Measurements from ENCODE around the gene SLC8A1.

The SLC8A1 gene

DNA sequence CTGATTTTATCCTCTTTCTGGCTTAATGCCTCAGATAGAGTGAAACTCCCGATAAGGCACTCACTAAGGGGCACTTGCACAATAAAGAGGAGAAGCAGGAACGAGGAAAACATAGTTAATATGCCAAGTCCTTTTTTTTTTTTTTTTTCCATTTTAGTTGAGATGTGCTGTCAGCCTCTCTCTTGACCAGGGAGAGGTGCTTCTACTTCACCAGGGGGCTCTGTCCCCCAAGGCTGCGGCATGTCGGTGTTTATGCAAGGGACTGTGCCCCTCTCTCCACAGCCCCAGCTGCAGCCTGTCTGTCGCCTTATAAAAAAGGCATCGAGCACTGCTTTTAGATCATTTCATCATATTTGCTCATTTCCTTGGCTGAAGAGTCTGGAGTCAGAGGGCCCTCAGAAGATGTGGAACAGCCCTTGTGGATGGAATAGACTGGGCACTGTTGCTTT lies 178.1 kb downstream of the SLC8A1 start:
- no peak for DNase-seq (ENCODE audit: low spot score)

DNA sequence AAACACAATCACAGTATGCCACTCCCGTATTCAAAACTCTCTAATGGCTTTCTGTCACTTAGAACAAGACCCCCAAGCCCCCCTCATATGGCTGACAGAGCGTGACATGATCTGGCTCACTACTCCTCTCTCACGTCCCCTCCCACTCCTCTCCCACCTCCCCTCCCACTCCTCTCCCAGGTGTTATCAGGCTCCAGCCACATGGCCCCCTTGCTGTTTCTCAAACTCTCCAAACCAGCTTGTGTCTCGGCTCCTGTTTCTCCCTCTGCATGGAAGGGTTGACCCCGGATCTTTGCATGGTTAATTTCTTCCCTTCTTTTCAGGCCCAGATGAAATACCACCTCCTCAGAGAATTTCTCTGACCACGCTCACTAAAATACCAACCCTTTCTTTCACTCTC lies 180.8 kb downstream of the SLC8A1 start:
- DNase-seq (ENCODE audit: low spot score) = no peak

DNA sequence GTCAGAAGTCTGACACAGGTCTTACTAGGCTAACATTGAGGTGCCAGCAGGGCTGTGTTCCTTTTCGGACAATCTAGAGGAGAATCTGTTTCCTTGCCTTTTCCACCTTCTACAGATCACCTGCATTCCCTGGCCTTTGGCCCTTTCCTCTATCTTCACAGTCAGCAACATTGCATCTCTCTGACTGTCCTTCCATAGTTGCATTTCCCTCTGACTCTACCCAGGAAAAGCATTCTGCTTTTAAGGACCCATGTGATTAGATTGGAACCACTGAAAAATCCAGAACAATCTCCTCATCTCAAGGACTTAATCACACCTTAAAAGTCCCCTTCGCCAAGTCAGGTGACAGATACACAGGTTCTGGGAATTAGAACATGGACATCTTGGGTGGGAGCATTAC lies 181.5 kb downstream of the SLC8A1 start:
- no peak for DNase-seq (ENCODE audit: low spot score)

DNA sequence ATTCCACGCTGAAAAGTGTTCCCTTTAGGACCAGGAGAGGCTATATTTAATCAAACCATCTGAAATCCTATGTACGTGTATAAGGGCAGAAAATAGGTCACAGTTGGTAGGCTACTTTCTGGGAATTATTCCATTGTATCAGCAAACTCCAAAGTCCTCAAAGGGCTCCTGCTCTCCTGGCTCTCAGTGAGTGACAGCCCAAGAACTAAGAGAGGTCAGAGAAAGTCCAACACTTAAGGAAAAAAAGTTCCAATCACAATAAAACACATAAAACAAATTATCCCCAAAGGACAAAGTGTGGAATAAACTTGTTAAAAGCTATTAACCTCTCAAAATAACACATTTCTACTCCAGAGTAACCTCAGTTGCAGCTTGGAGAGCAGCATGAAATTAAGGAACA lies 183.3 kb downstream of the SLC8A1 start:
- no peak for DNase-seq (ENCODE audit: low spot score)

DNA sequence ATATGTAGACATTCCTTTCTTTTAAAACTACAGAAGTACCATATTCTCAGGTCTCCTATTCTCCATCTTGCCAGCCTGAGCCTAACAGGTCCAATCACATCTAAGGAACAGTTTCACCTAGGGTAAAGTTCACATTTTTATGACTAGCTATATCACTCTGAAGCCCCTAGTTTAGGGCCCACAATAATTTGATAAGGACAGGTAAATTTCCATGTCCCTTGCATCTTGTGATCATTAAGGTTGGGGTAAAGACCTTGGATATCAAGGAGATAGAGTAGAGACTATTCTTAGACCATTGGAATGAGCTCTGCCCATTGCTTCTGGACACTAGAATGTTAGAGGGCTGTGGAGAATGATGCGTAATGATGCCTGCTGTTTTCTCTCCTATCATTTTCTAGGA lies 185.7 kb downstream of the SLC8A1 start:
- no peak for DNase-seq (ENCODE audit: low spot score)

DNA sequence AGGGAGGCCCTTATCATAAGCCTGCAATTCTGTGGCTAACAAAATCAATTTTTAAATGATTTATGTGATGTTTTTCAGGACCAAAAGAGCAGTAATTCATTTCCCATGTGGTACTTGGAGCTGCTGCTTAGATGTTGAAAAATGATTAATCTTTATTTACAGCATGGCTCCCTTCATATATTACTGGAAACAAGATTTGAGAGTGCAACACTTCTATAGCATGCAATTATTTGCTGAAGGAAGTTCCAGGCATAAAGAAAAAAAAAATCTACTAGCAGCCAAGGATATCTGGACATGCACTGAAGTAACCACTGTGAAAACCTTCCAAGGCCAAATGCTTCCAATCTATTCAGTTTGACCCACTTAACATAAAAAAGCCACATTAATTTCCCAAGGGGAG lies 186.3 kb downstream of the SLC8A1 start:
- no peak for DNase-seq (ENCODE audit: low spot score)

DNA sequence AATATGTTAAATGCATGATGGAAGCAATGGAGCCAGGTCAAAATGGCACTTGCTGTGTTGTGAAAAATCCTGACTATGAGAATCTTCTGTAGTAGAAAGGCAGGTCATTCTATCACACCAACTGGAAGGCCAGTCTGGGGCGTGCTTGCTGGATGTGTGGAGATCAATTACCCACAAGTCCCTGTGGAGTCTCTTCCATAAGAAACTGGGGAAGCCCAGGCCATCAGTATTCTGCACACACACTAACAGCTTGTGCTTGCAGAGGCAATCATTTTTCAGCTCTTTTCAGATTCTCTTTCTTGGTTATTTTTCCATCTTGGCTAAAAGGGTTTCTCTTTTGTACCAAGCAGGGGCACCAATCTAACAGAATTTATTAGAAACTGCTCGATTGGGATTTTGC lies 190.8 kb downstream of the SLC8A1 start:
- DNase-seq (ENCODE audit: low spot score) = no peak

DNA sequence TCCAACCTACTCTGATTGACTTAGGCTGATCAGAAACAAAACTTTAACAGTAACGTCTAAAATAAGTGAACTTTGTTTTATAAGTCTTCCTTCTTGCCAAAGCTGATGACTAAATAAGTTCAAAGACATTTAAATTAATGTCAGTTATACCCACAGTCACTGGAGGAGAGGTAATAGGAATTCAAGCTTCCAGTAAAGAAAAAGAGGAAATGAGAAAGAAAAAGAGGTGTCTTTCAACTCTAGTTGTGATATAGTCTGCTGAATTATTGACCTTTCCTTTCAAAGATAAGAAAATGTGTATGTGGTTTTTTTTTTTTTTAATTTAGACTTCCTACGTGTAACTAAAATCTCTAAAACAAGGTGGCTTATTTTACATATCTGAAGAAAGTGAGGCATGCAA lies 191.5 kb downstream of the SLC8A1 start:
- no peak for DNase-seq (ENCODE audit: low spot score)

DNA sequence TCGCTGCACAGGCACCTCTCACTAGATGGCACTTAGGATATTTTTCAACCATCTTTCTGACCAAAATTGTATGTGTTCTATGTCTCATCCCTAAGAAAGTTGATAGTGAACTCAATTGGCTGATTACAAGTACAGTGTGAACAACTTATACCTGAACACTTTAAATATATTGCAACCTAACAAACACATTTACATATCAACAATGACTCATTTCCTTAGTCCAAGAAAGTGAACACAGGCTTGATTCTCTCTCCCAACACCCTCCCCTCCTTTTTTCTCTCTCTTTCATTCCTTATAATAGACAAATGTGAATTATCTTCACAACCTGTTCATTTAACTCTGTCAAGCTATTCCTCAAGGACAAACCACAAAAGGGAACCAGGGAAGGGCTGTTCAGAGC lies 192.0 kb downstream of the SLC8A1 start:
- no peak for DNase-seq (ENCODE audit: low spot score)

DNA sequence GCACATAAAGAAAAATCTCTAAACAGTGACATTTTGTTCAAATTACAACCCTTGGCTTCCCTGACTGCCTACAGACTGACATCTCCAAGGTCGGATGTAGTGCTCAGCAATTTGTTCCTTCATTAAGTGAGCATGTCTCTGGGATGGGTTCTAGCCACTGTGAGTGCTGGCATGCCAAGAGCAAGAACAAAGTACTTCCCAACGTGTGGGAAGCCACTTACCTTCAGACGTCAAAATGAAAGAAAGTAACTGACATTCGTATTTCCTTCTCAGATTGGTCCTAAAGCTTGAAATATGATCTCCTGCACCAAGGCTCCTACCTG lies 193.8 kb downstream of the SLC8A1 start:
- no peak for DNase-seq (ENCODE audit: low spot score)

DNA sequence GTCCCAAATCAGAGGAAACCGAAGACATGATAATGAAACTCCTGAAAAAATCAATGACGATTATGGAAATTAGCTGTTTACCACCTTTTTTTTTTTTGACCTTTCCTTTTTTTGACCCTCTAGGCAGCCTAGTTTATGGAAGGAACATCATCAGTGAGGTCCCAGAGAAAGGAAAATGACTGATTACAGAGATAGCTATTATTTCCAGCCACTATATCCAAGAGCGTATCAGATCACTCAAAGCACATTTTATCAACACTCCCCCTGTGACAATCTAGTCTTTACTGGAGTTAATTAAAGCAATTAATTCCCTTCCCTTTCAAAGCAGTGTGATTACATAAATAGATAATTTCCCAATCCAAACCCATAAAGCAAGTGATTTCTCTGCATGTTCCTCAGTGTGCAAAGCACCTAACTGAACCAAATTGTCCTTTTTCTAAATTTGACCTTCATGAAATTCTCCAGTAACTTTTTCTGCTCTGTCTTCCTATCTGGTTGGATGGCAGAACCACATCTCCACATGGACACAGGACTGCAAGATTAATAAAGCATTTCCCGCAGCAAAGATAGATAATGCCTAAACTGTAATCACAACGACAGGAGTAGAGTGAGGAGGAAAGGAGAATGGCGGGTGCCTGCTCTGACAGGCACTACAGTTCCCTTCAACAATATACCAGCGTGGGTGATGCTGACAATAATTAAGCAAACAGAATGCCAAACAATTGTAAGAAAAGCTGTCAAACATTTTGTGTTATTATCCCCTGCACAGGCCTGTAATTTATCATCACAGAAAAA lies 194.4 kb downstream of the SLC8A1 start:
- peak; percentile 35 for DNase-seq (ENCODE audit: low spot score)

DNA sequence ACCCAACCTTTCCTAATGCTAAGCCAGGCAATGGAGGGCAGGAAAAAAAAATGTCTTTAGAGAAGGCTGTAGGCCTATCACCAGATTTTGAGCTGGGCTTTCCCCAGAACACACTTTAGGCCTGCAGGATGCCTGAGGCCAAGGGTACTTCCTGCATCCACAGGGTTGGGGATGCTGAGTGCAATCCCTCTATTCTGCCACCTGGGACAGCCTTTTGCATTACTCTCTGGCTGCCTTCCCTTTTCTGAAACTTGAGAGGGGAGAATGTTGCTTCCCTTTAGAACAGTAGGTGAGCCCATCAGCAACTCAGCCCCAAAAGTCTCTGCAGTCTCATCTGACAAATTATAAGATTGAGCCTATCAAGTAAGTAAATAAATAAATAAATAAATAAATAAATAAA lies 195.2 kb downstream of the SLC8A1 start:
- DNase-seq (ENCODE audit: low spot score) = no peak

DNA sequence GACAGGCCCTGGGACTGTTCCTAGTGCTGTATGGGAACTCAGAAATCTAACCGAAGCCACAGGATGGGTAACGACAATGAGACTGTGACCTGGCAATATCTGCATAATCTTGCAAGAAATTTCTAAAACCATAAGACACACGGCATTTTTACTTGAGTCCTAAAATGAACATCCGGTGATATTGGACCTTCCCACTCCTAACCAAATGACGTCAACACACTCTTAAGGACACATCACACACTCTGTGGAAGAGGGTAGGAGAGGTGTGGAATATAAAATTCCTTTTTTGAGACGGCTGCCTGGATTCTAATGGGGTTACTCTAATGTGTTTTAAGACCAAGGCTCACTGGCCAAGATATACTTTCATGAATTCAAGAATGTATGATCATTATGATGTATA lies 195.9 kb downstream of the SLC8A1 start:
- DNase-seq (ENCODE audit: low spot score) = no peak

DNA sequence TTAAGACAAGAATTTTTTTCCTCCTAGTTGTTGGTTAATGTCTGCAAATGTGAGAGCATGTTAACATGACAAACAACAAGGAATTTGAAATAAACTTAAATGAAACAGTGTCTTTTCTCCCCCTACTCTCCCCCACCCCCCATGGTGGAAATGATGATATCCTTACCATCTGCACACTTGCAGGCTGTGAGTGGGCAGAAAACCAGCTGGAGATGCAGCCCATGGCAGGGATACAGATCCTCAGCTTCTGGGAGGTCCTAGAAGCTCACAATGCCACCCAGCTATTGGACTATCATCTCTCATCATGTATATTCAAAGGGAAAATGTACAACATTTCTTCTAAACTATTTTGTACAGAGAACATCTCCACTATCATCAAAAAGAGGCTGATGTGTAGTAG lies 196.8 kb downstream of the SLC8A1 start:
- peak; percentile 30 for DNase-seq (ENCODE audit: low spot score)

DNA sequence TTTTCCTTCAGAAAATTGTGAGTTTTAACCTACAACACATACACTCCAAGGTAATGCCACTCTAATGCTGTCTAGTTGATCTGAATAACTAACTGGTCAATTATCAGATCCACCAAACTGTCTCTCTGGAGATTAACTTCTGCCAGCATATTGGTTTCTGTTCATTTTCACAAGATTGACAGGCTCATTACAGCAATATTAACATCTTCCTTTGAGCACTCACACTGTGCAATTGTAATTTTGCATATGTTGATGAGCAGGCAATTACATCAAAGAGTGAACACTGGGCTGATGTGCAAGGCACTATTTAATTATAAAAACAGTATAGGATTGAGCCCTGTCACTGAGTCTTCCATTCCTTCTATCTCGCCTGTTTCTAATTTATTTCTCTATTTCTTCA lies 197.3 kb downstream of the SLC8A1 start:
- DNase-seq (ENCODE audit: low spot score) = no peak

DNA sequence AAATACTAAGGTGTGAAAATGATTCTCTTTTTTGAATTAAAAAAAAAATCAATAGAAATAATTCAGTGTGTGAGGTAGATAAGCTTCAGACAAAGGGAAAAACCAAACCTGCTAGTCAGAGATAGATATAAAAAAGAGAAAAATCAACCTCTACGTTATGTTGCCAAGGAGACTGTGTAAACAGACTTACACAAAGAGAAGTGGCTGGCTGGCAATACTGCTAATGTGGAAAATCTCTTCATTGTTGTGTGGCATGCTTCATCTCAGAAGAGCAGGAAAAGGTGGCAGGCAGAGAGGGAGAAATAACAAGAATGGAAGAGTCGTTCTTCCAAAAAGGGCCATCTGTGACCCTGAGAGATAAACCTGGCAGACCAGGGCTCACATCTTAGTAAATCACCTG lies 200.8 kb downstream of the SLC8A1 start:
- no peak for DNase-seq (ENCODE audit: low spot score)

DNA sequence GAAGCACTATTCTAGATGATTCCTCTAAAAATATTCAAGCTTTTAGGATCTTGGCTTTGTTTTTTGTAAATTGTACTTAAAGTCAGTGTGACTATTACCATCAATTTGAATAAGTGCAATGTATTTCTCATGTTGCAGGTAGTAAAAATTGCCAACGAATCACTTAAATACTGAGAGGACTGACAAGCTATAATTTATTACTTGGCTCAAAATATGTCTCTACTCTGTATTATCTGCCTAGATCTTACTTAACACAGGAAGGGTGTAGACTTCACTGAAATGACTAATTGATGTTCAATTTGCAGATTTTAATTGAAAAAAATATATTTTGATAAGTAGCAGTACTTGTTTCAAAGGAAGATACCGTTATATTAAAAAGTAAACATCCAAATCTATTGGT lies 202.3 kb downstream of the SLC8A1 start:
- DNase-seq (ENCODE audit: low spot score) = no peak

DNA sequence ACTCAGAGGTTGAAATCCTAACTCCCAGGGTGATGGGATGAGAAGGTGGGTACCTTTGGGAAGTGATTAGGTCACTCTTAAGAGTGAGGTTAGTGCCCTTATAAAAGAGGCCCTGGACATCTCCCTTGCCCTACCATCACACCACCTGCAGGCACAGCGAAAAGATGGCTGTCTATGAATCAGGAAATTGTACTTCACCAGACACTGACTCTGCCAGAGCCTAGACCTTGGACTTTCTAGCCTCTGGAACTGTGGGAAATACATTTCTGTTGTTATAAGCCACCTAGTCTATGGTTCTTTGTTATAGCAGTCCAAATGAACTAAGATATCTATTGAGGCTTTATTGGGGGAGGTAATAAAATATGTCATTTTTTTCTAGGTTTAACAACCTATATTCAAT lies 203.6 kb downstream of the SLC8A1 start:
- DNase-seq (ENCODE audit: low spot score) = no peak

DNA sequence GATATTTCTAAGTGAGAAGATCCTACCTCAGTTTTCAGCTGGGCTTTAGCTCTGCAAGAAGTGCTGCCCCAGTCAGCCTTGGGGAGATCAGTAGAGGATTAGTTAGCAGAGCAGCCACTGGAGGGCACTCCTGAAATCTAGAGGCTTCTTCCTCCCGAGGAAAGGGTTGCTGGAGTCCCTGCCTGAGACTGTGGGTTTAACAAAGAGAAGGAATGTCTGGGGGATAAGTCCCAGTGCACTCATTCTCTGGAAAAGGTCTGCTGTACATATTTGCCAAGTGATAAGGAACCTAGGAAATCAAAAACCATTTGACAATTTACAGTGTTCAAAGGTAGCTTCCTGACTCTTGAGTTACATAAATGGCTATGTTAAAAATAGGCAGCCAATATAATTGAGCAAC lies 207.2 kb downstream of the SLC8A1 start:
- DNase-seq (ENCODE audit: low spot score) = peak; percentile 55

DNA sequence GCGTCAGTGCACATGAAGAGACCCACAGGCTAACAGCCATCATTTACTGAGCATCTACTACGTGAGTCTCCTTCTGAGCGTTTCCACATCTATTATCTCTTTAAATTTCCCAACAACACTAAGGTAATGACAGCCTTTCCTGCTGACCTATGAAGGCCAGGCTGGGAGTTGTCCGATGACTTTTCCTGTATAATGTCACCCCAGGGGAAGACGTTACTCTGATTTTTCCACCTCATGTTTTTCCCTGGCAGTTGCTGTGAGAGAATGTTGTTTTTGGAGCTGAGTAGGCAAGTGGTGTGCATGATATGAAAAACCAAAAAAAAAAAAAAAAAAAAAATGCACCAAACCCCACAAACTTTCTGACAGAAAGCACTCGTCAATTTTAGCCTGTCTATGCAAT lies 207.6 kb downstream of the SLC8A1 start:
- no peak for DNase-seq (ENCODE audit: low spot score)

DNA sequence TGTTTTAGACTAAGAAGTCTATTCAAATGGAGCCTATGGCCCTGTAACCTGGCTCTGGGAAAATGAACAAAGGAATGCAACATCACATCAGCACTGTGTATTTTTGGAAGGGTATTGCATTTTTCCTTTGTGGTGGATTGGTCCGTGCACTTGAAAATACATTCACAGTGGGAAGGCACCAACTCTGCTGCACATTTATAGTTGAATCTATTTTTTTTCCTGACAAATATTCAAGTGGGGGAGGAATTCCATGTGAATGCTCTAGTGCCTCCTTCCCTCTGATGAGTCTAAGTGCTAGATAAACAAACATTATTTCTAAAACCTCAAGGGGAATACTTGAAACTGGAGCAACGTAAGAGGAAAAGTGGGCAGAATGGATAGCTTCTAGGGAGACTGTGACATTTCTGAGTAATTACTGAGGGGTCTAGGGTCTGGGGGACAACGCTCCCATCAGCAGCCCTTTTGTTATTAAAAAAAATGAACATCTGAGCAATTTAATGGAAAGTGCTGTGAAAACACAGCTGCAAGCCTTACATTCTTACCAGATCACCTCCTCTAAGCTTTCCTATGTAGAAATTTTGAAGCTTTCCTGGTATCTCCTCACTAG lies 208.2 kb downstream of the SLC8A1 start:
- DNase-seq (ENCODE audit: low spot score) = no peak

DNA sequence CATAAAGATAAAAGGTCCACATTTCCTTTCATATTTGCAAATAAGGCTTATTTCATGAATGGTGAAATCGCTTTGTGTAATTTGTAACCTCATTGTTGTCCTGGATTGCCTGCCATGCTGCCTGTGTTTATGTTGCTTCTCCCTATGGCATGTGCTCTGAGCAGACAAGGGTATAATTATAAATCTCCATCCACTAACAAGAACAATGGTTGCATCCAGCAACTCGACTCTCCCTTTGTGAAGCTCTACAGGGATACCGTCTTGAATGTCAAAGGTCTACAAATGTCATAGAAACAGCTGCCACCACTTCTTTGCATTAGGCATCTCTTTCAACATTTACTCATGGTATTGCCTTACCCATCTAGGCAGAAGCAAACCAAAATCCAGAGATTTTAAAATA lies 209.6 kb downstream of the SLC8A1 start:
- DNase-seq (ENCODE audit: low spot score) = no peak

DNA sequence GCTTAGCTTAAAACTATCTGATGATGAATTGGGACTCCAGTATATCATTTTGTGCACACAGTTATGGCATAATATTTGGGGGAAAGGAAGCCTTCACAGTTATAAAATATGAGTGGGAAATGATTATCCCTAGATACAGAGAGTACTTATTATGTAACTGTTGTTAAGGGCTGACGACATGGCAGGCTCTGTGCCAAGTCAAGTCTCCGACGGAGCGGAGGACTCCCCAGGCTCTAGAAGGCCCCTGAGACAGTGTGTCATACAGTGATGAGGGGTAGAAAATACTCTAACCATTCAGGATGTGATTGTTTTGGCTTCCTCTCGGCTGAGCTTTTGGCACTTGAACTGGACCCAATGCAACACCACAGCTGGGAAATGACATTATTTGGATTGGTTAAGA lies 211.8 kb downstream of the SLC8A1 start:
- peak; percentile 70 for DNase-seq (ENCODE audit: low spot score)
